Neural progenitor cell (in vitro differentiated cells): ENCODE measurements around the gene MOSMO. TPM values are rescaled to one million over a fixed set of nuclear protein-coding genes. Genes with fewer than 3 reads are reported as not detected.

Experiments used
- DNase-seq: peaks from one replicate; pipeline ENCODE4 v3.0.0-alpha.2; 2016; ENCODE audit warnings: low spot score
- H2AFZ ChIP-seq: fragments of 200-600 bp; sonication (generic); replicated peaks from 2 replicates; pipeline ENCODE4 v1.6.1; 2016; ENCODE audit warnings: antibody characterized with exemption
- H3F3A ChIP-seq: fragments of 200-600 bp; sonication (generic); 2 replicates; pipeline ENCODE4 v1.6.1; 2016; ENCODE audit warnings: antibody characterized with exemption, low read depth
- H3K27ac ChIP-seq: fragments of 200-600 bp; sonication (generic); 2 replicates; pipeline ENCODE4 v1.5.1; 2016; ENCODE audit warnings: mild to moderate bottlenecking
- H3K27me3 ChIP-seq: fragments of 200-600 bp; sonication (generic); 2 replicates; pipeline ENCODE4 v1.6.1; 2016; ENCODE audit warnings: mild to moderate bottlenecking, moderate library complexity
- H3K36me3 ChIP-seq: fragments of 200-600 bp; sonication (generic); 2 replicates; pipeline ENCODE4 v1.5.1; 2016
- H3K4me1 ChIP-seq: fragments of 200-600 bp; sonication (generic); 2 replicates; pipeline ENCODE4 v1.6.1; 2016; ENCODE audit warnings: mixed run types
- H3K4me2 ChIP-seq: fragments of 200-600 bp; sonication (generic); 2 replicates; pipeline ENCODE4 v1.6.1; 2016
- H3K4me3 ChIP-seq: fragments of 200-600 bp; sonication (generic); 2 replicates; pipeline ENCODE4 v1.5.1; 2016
- H3K79me2 ChIP-seq: fragments of 200-600 bp; sonication (generic); 2 replicates; pipeline ENCODE4 v1.6.1; 2016; ENCODE audit warnings: low read depth
- H3K9ac ChIP-seq: fragments of 200-600 bp; sonication (generic); 2 replicates; pipeline ENCODE4 v1.6.1; 2016
- H3K9me3 ChIP-seq: fragments of 200-600 bp; sonication (generic); 2 replicates; pipeline ENCODE4 v1.5.1; 2016; ENCODE audit warnings: low read depth
- H4K20me1 ChIP-seq: fragments of 200-600 bp; sonication (generic); 2 replicates; pipeline ENCODE4 v1.6.1; 2016; ENCODE audit warnings: low read depth
- H3K27ac Mint-ChIP-seq: 3 replicates; pipeline ENCODE4 v1.8.0; 2021; ENCODE audit warnings: mixed read lengths
- H3K27me3 Mint-ChIP-seq: 2 replicates; pipeline ENCODE4 v1.8.0; 2022; ENCODE audit warnings: low read depth, mild to moderate bottlenecking, inconsistent platforms, moderate library complexity, mixed read lengths; ENCODE audit not compliant: insufficient read depth
- H3K36me3 Mint-ChIP-seq: 3 replicates; pipeline ENCODE4 v1.8.0; 2021; ENCODE audit warnings: mixed read lengths
- H3K4me1 Mint-ChIP-seq: 3 replicates; pipeline ENCODE4 v1.8.0; 2021; ENCODE audit warnings: mixed read lengths
- H3K4me3 Mint-ChIP-seq: 3 replicates; pipeline ENCODE4 v1.8.0; 2021; ENCODE audit warnings: mild to moderate bottlenecking, moderate library complexity, mixed read lengths
- H3K9me3 Mint-ChIP-seq: 3 replicates; pipeline ENCODE4 v1.8.0; 2020; ENCODE audit warnings: mixed read lengths
- CTCF ChIP-seq: fragments of 200-600 bp; sonication (generic); IDR thresholded peaks from 2 replicates; pipeline ENCODE4 v1.5.1; 2017; ENCODE audit warnings: antibody characterized with exemption, mild to moderate bottlenecking
- EZH2 ChIP-seq: fragments of 200-600 bp; sonication (generic); IDR thresholded peaks from 2 replicates; pipeline ENCODE4 v1.6.1; 2017; ENCODE audit warnings: antibody characterized with exemption, mild to moderate bottlenecking, moderate library complexity
- EZH2phosphoT487 ChIP-seq: fragments of 200-600 bp; sonication (generic); IDR thresholded peaks from 2 replicates; pipeline ENCODE4 v1.6.1; 2017; ENCODE audit warnings: antibody characterized with exemption
- total RNA-seq: library from RNA; depleted of rRNA; stranded (reverse); fragments of >200 nt; gene quantifications from 2 replicates; pipeline ENCODE4 v1.2.3, GENCODE V29; 2015; ENCODE audit warnings: low replicate concordance

Gene MOSMO
- total RNA-seq, 1 donor from 2014 or later: 35.2 TPM

GRCh38 chr16:21980032-21980431, 27.9 kb upstream of the MOSMO start:
- peaks cover 16% of the 10 kb centered on the region for H3K36me3 ChIP-seq
- no peaks in the 10 kb centered on the region for H3K9me3 ChIP-seq
- no peak overlapping the region for H3K9ac ChIP-seq
- H4K20me1 ChIP-seq: no peaks in the 10 kb centered on the region
- H3K36me3 Mint-ChIP-seq: peaks cover 15% of the 10 kb centered on the region
- TF ChIP-seq CTCF: no peak
- no peaks in the 10 kb centered on the region for H3K4me1 ChIP-seq
- no peaks in the 10 kb centered on the region for H3F3A ChIP-seq
- no peaks in the 10 kb centered on the region for H3K79me2 ChIP-seq
- no peak overlapping the region for H3K4me3 Mint-ChIP-seq
- H3K27ac Mint-ChIP-seq: no peak overlapping the region
- H3K27me3 ChIP-seq: no peaks in the 10 kb centered on the region
- H3K4me2 ChIP-seq: no peak overlapping the region
- no peak overlapping the region for H3K27ac ChIP-seq
- DNase-seq: no peak
- no peaks in the 10 kb centered on the region for H3K9me3 Mint-ChIP-seq
- no peaks in the 10 kb centered on the region for H3K27me3 Mint-ChIP-seq
- H3K4me1 Mint-ChIP-seq: no peaks in the 10 kb centered on the region
- no peak overlapping the region for H2AFZ ChIP-seq
- no peak overlapping the region for H3K4me3 ChIP-seq

- Histone ChIP-seq H3K79me2 (no peaks in the 10 kb centered on the region), H2AFZ (no peak overlapping the region), H3K27ac (no peak overlapping the region), H3K4me2 (no peak overlapping the region), H4K20me1 (no peaks in the 10 kb centered on the region), H3K27me3 (no peaks in the 10 kb centered on the region), H3K4me1 (no peaks in the 10 kb centered on the region), H3K9ac (no peak overlapping the region), H3K9me3 (no peaks in the 10 kb centered on the region), H3K4me3 (no peak overlapping the region), H3K36me3 (peaks cover 11% of the 10 kb centered on the region), H3F3A (no peaks in the 10 kb centered on the region)
- DNase-seq: no peak
- Mint-ChIP-seq H3K27ac (no peak overlapping the region), H3K4me1 (no peaks in the 10 kb centered on the region), H3K9me3 (no peaks in the 10 kb centered on the region), H3K4me3 (no peak overlapping the region), H3K27me3 (no peaks in the 10 kb centered on the region), H3K36me3 (peaks cover 12% of the 10 kb centered on the region)
- TF ChIP-seq EZH2phosphoT487 (no peak), CTCF (no peak), EZH2 (no peak)
These were observed 25.8 kb upstream of the MOSMO start for GRCh38 chr16:21982108-21982507.

GRCh38 chr16:21984062-21984461, 23.8 kb upstream of the MOSMO start:
- H3K36me3 Mint-ChIP-seq: peaks cover 12% of the 10 kb centered on the region
- no peak overlapping the region for H3K9ac ChIP-seq
- no peak for TF ChIP-seq CTCF
- TF ChIP-seq EZH2phosphoT487: no peak

GRCh38 chr16:21985524-21985923, 22.4 kb upstream of the MOSMO start:
- Mint-ChIP-seq H3K27me3 (no peaks in the 10 kb centered on the region), H3K4me3 (no peak overlapping the region), H3K9me3 (no peaks in the 10 kb centered on the region), H3K4me1 (no peaks in the 10 kb centered on the region), H3K27ac (no peak overlapping the region), H3K36me3 (peaks cover 8% of the 10 kb centered on the region)
- Histone ChIP-seq H3K27ac (no peak overlapping the region), H3F3A (no peaks in the 10 kb centered on the region), H3K9ac (no peak overlapping the region), H4K20me1 (no peaks in the 10 kb centered on the region), H3K4me2 (no peak overlapping the region), H3K36me3 (peaks cover 11% of the 10 kb centered on the region), H2AFZ (no peak overlapping the region), H3K27me3 (no peaks in the 10 kb centered on the region), H3K9me3 (no peaks in the 10 kb centered on the region), H3K4me1 (peaks cover 6% of the 10 kb centered on the region), H3K4me3 (no peak overlapping the region), H3K79me2 (no peaks in the 10 kb centered on the region)
- no peak for DNase-seq
- no peak for TF ChIP-seq CTCF
- no peak for TF ChIP-seq EZH2
- TF ChIP-seq EZH2phosphoT487: no peak

More at GRCh38 chr16:21984062-21984461, 23.8 kb upstream of the MOSMO start:
- H3K9me3 Mint-ChIP-seq: no peaks in the 10 kb centered on the region
- no peak overlapping the region for H3K4me2 ChIP-seq
- H3K27me3 ChIP-seq: no peaks in the 10 kb centered on the region
- no peaks in the 10 kb centered on the region for H3K9me3 ChIP-seq
- no peaks in the 10 kb centered on the region for H3K4me1 Mint-ChIP-seq
- DNase-seq: no peak
- no peak overlapping the region for H3K27ac ChIP-seq
- H3K36me3 ChIP-seq: peaks cover 11% of the 10 kb centered on the region
- H3F3A ChIP-seq: no peaks in the 10 kb centered on the region
- H3K27me3 Mint-ChIP-seq: no peaks in the 10 kb centered on the region
- no peaks in the 10 kb centered on the region for H3K79me2 ChIP-seq
- no peaks in the 10 kb centered on the region for H4K20me1 ChIP-seq
- H3K4me1 ChIP-seq: no peaks in the 10 kb centered on the region
- no peak overlapping the region for H3K4me3 Mint-ChIP-seq
- no peak overlapping the region for H2AFZ ChIP-seq
- no peak overlapping the region for H3K27ac Mint-ChIP-seq
- H3K4me3 ChIP-seq: no peak overlapping the region
